ENCODE results near the gene OSTF1. TPM values are rescaled to one million over a fixed set of nuclear protein-coding genes. Genes with fewer than 3 reads are reported as not detected.

The OSTF1 gene
- polyA plus RNA-seq, 3 donors: 14.3 to 76.3 (median 44.0) TPM

- 54 to 79% (median 74%) methylated on average over 2 of the region's 2 CpGs for WGBS, 3 donors
- no peak overlapping the region for H3K27ac ChIP-seq (ENCODE audit: low read depth, low read length)
Observed at GRCh38 chr9:75081632-75082031, 6.7 kb upstream of the OSTF1 start.

DNA sequence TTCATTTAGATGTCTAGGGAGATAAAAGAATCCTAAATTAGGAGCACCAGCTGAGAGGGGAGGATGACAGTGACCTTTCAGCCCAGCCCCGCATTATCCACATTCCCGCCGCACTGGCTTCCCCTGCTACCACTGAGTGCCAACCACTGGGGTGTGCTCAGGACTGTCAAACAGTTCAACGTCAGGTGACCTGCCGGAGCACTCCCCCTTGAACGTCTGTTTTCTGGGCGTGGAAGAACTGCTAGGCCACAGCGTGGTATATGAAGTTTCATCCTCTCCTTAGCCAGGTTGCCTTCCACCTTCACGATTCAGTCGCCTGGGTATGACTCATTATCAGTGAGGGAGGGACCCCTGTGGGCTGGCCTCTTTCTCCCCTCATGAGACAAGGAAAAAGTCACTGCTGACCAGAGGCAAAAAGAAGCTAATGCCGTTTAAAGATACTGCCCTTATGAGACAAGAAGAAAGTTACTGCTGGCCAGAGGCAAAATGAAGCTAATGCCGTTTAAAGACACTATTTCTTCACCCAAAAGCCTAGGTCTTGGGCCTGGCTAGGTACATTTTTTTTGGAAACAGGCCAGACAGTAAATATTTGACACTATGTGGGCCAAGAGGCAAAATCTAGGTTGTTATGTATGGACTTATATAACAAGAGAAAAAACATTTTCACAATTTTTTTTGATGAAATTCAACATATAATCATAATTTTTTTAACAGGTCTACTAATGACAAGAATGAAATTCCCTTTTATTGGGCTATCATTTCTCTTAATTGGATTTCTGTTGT lies 4.9 kb upstream of the OSTF1 start:
- H3K27ac ChIP-seq (ENCODE audit: low read depth, low read length): no peak overlapping the region
- 28 to 71% (median 70%) methylated on average over 12 of the region's 12 CpGs for WGBS, 3 donors

DNA sequence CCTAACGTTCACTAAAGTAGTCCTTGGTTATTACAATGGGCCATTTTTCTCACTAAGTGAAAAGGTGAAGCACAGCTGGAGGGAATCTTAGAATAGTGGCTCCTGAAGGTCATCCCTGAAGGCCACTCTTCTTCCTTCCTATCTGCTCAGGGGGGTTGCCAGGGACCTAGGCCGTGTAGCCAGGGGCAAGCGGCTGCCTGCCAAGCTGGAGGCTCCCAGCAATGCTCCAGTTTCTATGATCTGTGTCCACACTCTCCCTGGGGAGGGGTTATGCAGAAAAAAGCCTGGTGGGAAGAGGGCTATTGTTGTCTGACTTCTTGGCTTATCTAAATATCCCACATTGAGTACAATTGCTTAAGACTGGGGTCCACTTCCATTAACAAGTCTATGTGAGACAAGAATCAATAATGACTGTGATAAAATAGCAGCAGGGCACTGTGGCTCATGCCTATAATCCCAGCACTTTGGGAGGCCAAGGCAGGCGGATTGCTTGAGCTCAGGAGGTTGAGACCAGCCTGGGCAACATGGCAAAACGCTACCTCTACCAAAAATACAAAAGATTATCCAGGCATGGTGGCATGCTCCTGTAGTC lies 4.1 kb upstream of the OSTF1 start:
- WGBS, 3 donors: 46 to 73% (median 66%) methylated on average over 5 of the region's 5 CpGs
- no peak overlapping the region for H3K27ac ChIP-seq (ENCODE audit: low read depth, low read length)

- WGBS, 3 donors: 81 to 100% (median 88%) methylated on average over 1 of the region's 1 CpG
- H3K27ac ChIP-seq (ENCODE audit: low read depth, low read length): no peak overlapping the region
Observed at GRCh38 chr9:75085640-75086039, 2.7 kb upstream of the OSTF1 start.

- no peak overlapping the region for H3K27ac ChIP-seq (ENCODE audit: low read depth, low read length)
- 25 to 30% (median 29%) methylated on average over 16 of the region's 16 CpGs for WGBS, 3 donors
Observed at GRCh38 chr9:75086541-75087288, 1.6 kb upstream of the OSTF1 start.

GRCh38 chr9:75087289-75087823 lies 958 bp upstream of the OSTF1 start:
- H3K27ac ChIP-seq (ENCODE audit: low read depth, low read length): peak overlapping the region; percentile 98
- 2 to 3% (median 3%) methylated on average over 20 of the region's 20 CpGs for WGBS, 3 donors

- 1% methylated on average over 43 of the region's 43 CpGs for WGBS, 3 donors
Observed at GRCh38 chr9:75088646-75089372, 495 bp downstream of the OSTF1 start.

GRCh38 chr9:75089373-75089766 lies 1.1 kb downstream of the OSTF1 start:
- no peak overlapping the region for H3K27ac ChIP-seq (ENCODE audit: low read depth, low read length)
- WGBS, 3 donors: 16 to 17% (median 17%) methylated on average over 11 of the region's 11 CpGs

More at GRCh38 chr9:75088646-75089372, 495 bp downstream of the OSTF1 start:
- H3K27ac ChIP-seq (ENCODE audit: low read depth, low read length): peak overlapping the region; percentile 93

GRCh38 chr9:75090579-75090978 lies 2.3 kb downstream of the OSTF1 start:
- H3K27ac ChIP-seq (ENCODE audit: low read depth, low read length): no peak overlapping the region
- 86 to 94% (median 87%) methylated on average over 4 of the region's 4 CpGs for whole genome bisulfite sequencing, 3 donors

- WGBS, 3 donors: 59 to 87% (median 85%) methylated on average over 4 of the region's 4 CpGs
- H3K27ac ChIP-seq (ENCODE audit: low read depth, low read length): no peak overlapping the region
Observed at GRCh38 chr9:75092766-75093165, 4.5 kb downstream of the OSTF1 start.

GRCh38 chr9:75096796-75097195 lies 8.5 kb downstream of the OSTF1 start:
- WGBS, 3 donors: 83 to 86% (median 84%) methylated on average over 4 of the region's 4 CpGs
- no peak overlapping the region for H3K27ac ChIP-seq (ENCODE audit: low read depth, low read length)

DNA sequence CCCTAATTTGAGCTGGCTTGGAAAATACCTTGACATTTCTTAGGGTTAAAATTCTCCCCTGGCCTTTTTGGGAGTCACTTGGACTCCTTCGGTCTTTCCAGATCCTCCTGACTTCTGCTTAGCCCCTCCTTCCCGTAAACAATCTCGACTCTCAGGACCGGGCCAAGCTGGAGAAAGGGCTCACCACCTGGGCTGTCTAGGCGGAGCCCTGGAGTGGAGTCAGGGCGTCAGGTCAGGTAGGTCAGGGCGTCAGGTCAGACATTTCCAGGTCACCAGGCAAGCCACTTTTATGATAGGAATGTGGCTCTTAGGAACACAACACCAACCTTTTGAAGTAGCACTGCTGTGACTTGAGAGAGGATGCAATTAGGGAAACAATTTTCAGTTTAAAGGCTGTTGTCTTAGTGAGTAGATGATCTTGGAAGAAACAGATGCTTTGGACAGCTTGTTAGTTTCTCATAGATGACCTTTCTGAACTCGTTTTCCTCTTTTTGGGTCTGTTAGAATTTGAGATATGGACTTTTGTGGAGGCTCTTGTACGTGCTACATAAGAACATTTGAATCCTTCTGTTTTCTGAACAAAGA lies 12.8 kb downstream of the OSTF1 start:
- H3K27ac ChIP-seq (ENCODE audit: low read depth, low read length): no peak overlapping the region
- WGBS, 3 donors: 46 to 61% (median 60%) methylated on average over 9 of the region's 9 CpGs

GRCh38 chr9:75102177-75102790 lies 14.0 kb downstream of the OSTF1 start:
- no peak overlapping the region for H3K27ac ChIP-seq (ENCODE audit: low read depth, low read length)
- 91 to 97% (median 96%) methylated on average over 7 of the region's 7 CpGs for WGBS, 3 donors

- 43 to 91% (median 88%) methylated on average over 3 of the region's 3 CpGs for WGBS, 3 donors
- no peak overlapping the region for H3K27ac ChIP-seq (ENCODE audit: low read depth, low read length)
Observed at GRCh38 chr9:75104607-75105006, 16.3 kb downstream of the OSTF1 start.

DNA sequence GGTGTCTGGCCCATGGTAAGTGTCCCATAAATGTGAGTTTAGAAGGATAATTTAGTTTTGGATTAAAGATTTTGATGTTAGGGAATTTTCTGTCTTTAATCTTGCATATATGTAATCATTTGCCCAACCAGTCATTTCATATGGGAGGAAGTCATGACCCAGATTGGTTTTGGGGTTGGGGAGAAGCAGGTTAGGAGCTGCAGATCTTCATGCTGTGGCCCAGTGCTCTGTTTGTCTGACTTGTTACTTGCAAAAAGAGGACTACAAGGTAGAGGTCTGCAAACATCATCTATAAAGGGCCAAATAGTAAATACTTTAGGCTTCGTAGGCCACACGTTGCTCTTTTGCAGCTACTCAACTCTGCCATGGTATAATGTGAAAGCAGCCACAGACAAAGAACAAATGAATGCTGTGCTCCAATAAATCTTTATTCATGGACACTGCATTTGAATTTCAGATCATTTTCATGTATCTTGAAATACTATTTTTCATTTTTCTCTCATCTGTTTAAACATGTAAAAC lies 16.8 kb downstream of the OSTF1 start:
- 87 to 98% (median 92%) methylated on average over 2 of the region's 2 CpGs for WGBS, 3 donors
- no peak overlapping the region for H3K27ac ChIP-seq (ENCODE audit: low read depth, low read length)

GRCh38 chr9:75105841-75106240 lies 17.5 kb downstream of the OSTF1 start:
- no peak overlapping the region for H3K27ac ChIP-seq (ENCODE audit: low read depth, low read length)
- 60 to 78% (median 73%) methylated on average over 2 of the region's 2 CpGs for WGBS, 3 donors

- H3K27ac ChIP-seq (ENCODE audit: low read depth, low read length): no peak overlapping the region
- 42 to 78% (median 48%) methylated on average over 6 of the region's 6 CpGs for WGBS, 3 donors
Observed at GRCh38 chr9:75106857-75107256, 18.5 kb downstream of the OSTF1 start.
